PC-3 (cell line): ENCODE measurements around the gene EDAR.

Source experiments
- EZH2 ChIP-seq: fragments of 300-600 bp; sonication (generic); IDR thresholded peaks from one replicate; pipeline ENCODE4 v1.6.1; 2017; ENCODE audit warnings: antibody characterized with exemption, mild to moderate bottlenecking, low read length; ENCODE audit not compliant: unreplicated experiment
- TF ChIP-seq, protein P1 (sequence below): fragments of 300-600 bp; sonication (generic); conservative IDR thresholded peaks from 2 replicates; pipeline ENCODE4 v1.5.1; 2017; ENCODE audit warnings: antibody characterized with exemption, low read depth, mild to moderate bottlenecking, low read length

DNA sequence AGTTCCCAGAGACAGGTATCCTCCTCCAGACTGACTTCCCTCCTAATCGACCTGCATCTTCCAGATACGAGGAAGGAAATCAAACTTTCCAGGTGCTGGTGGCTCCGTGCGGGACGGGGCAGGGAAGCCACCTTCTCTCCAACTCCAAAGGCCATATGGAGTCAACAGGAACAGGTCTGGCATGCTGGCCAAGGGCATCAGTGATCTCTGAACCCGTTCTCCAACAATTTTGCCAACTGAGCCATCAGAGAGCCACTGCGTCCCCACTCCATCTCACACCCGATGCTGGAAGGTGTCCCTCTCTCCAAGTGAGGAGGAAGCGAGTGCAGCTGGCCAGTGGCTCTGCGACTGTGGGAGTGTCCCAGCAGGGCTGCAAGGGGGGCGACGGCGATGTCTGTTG, 5.4 kb downstream of the EDAR start:
- TF ChIP-seq, protein P1, sequence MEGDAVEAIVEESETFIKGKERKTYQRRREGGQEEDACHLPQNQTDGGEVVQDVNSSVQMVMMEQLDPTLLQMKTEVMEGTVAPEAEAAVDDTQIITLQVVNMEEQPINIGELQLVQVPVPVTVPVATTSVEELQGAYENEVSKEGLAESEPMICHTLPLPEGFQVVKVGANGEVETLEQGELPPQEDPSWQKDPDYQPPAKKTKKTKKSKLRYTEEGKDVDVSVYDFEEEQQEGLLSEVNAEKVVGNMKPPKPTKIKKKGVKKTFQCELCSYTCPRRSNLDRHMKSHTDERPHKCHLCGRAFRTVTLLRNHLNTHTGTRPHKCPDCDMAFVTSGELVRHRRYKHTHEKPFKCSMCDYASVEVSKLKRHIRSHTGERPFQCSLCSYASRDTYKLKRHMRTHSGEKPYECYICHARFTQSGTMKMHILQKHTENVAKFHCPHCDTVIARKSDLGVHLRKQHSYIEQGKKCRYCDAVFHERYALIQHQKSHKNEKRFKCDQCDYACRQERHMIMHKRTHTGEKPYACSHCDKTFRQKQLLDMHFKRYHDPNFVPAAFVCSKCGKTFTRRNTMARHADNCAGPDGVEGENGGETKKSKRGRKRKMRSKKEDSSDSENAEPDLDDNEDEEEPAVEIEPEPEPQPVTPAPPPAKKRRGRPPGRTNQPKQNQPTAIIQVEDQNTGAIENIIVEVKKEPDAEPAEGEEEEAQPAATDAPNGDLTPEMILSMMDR = no peak
- TF ChIP-seq EZH2 = no peak
